NCI-H345 treated with DMSO at 0.1 percent for 48 hours (cell line): ENCODE data around the gene TMEM151A.
"Not testable (repeated sequence)": the region's sequence is repeated elsewhere in the genome, so short reads cannot be mapped to it uniquely, and the experiment has no call there.

Experiments
- DNase-seq: peaks from one replicate; lab custom pipeline; 2025; ENCODE audit not compliant: unreplicated experiment; lab: John Stamatoyannopoulos, UW

TMEM151A gene

DNA sequence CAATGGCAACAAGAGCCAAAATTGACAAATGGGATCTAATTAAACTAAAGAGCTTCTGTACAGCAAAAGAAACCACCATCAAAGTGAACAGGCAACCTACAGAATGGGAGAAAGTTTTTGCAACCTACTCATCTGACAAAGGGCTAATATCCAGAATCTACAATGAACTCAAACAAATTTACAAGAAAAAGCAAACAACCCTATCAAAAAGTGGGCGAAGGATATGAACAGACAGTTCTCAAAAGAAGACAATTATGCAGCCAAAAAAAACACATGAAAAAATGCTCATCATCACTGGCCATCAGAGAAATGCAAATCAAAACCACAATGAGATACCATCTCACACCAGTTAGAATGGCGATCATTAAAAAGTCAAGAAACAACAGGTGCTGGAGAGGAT is 28.6 kb downstream of the TMEM151A start:
- DNase-seq: not testable (repeated sequence)

DNA sequence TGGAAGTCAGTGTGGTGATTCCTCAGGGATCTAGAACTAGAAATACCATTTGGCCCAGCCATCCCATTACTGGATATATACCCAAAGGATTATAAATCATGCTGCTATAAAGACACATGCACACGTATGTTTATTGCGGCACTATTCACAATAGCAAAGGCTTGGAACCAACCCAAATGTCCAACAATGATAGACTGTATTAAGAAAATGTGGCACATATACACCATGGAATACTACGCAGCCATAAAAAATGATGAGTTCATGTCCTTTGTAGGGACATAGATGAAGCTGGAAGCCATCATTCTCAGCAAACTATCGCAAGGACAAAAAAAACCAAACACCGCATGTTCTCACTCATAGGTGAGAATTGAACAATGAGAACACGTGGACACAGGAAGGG is 29.1 kb downstream of the TMEM151A start:
- DNase-seq: not testable (repeated sequence)

DNA sequence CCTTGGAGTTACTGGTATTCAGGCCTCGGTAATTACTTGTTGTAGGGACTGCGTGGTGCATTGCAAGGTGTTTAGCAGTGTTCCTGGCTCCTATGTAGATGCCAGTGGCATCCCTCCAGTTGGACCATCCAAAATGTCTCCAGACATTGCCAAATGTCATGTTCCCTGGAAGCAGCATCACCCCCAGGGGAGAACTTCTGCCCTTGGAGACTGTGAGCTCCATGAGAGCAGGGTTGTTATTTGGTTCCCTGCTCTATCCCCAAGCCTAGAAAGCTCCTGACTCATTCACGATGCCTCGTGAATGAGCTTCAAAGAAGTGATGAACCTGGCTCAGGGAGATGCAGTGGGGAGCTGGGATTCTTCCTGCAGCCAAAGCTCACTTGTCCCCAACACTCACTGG is 29.9 kb downstream of the TMEM151A start:
- DNase-seq: no peak

DNA sequence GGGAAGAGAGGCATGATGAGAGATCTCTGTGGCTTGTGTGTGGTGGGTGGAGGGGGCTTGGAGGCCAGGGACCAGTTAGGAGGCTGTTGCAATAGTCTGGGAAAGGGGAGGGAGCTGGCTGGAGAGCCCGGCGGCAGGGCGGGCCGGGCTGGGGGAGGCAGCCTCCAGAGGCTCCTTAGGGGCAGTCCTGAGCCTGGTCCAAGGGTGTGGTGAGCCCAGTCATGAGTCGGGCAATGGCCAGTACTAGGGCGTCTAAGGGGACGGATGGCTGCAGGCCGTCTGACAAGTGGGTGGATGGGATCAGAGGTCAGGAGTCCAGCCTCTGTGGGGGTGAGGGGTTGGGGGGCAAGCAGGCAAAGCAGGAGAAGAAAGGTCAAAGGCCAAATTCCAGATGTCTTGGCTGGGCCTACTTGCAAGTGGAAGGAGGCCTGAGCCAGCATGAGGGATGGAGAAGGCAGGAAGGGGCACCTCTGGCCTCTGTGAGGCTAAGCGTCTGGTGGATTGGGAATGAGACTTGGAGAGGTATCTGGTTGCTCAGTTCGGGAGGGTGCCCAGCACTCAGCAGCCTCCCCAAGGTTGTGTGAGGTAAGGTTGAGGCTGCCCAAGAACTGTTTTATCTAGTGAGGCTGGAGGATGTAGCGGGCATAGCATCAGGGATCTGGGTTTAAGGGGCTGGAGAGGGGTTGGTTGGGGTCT is 31.2 kb downstream of the TMEM151A start:
- no peak for DNase-seq

DNA sequence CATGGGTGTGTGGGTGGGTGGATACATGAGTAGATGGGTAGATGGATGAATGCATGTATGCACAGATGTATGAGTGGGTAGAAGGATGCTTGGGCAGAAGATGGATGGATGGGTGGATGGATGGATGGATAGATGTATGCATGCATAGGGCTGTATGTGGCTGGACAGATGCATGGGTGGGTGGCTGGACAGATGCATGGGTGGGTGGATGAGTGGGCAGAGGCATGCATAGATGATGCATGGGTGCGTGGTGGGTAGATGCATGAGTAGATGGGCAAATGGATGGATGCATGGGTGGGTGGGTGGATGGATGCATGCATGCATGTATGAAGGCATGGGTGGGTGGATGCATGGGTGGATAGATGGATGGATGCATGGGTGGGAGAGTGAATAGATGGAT is 32.0 kb downstream of the TMEM151A start:
- no peak for DNase-seq

DNA sequence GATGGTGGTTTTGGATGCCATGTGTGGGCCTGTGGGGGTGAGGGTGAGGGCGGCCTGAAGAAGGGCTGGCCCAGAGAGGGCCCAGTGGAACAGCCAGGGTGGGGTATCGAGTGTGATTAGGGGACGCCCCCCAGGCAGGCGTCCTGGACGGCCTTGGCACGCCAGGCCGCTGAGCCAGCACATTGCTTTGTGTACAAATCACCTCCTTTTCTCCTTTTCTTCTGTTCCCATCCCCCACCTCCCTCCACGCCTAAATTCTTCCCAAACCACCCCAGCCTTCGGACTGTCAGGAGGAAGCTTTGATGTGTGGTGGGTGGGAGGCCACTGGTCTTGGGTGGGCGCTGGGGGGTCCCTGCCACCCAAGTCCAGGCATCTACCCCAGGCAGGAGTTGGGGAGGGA is 33.0 kb downstream of the TMEM151A start:
- DNase-seq: no peak

DNA sequence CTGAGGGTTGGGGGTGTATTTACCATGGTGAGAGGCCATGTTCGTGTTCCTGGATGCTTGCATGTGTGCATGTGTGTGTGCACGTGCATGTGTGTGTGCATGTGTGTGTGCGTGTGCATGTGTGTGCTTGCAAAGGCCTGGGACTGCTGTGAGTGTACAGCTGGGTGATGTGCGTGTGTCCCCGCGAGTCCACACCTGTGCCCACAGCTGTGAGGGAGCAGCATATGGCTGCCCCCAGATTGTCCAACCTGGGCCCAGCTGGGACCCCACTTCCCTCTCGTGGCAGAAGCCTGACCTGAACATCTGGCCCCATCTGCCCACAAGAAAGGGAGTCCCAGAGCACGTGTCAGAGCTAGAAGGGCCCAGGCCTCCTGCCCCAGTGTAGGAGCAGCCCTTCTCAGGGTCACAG is 33.6 kb downstream of the TMEM151A start:
- DNase-seq: no peak

DNA sequence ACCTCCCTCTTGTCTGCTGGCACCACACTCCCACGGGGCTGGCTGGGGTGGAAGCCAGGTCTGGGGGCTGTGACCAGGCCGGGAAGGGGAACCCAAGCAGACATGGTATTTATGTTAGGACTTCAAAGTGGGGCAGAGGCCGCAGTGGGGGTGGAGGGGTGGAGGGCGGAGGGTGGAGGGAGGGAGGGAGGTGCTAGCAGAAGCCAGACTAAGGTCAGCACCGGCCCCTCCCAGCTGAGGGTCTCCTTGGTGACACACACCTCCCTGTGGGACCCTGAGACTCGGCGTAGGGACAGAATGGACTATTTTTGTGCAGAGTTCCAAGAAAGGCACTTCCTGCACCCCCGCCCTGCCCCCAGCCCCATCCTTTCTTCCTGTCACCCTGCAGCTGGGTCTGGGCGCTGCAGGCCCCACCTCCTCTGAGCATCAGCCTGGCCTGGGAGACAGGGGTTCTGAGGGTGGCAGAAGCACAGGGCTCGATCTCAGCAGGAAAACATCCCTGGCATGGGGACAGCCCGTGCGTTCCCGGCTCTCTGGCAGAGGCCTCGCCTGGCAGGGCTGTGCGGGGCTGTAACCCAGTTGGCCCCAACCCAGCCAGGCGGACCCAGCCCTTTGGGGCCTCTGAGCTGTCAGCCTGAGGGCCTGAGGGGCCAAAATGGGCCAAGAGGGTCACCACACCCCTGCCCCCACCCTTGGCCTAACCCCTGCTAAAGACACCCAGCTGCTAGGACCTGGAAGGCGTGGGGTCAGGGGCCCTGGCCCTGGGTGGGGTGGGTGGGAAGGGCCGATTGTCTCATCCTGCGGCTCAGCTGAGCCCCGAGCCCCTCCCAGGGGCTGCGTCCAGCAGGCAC is 34.8 kb downstream of the TMEM151A start:
- DNase-seq: no peak

DNA sequence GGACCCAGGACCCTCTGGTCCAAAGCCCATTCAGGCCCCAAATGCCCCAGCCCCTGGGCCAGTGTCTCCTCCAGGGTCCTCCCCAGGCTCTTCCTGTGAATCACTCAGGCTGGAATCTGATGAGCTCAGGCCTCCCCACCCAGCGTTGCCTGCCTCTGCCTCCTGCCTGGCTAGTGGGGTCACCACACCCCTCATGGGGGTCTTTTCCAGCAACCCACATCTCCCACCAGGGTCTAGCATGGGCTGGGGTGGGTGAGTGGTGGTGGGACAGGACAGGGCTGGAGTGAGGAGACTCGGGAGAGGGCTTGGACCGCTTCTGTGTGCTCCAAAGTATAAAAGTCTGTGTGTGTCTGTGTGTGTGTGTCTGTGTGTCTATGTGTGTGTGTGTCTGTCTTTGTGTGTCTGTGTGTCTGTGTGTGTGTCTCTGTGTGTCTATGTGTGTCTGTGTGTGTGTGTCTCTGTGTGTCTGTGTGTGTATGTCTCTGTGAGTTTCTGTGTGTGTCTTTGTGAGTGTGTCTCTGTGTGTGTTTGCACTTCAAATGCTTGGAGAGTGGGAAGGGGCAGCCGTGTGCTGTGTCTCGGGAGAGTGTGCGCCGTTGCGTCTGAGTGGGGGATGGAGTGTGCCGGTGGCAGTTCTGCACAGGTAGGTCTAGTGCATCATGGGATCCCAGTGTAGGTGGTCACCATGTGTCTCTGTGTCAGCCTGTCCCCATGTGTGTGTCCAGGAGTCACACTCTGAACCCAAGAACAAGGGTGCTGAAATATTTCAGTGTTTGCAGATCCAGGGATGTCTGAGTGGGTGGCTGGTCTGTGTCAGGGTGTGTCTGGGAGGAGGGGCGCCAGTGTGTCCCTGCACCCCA is 35.7 kb downstream of the TMEM151A start:
- no peak for DNase-seq

DNA sequence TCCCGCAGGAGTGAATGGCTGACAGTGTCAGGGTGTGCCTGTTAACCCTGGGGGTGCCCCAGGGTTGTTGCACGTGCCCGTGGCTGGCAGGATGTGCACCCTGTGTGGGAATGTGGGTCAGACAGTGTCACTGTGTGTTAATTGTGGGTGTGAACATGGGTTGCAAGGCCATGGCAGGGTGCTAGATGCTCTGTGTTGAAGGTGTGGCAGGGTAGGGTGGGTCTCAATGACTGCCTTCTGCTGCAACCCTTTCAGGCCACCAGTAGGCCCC is 36.3 kb downstream of the TMEM151A start:
- no peak for DNase-seq

DNA sequence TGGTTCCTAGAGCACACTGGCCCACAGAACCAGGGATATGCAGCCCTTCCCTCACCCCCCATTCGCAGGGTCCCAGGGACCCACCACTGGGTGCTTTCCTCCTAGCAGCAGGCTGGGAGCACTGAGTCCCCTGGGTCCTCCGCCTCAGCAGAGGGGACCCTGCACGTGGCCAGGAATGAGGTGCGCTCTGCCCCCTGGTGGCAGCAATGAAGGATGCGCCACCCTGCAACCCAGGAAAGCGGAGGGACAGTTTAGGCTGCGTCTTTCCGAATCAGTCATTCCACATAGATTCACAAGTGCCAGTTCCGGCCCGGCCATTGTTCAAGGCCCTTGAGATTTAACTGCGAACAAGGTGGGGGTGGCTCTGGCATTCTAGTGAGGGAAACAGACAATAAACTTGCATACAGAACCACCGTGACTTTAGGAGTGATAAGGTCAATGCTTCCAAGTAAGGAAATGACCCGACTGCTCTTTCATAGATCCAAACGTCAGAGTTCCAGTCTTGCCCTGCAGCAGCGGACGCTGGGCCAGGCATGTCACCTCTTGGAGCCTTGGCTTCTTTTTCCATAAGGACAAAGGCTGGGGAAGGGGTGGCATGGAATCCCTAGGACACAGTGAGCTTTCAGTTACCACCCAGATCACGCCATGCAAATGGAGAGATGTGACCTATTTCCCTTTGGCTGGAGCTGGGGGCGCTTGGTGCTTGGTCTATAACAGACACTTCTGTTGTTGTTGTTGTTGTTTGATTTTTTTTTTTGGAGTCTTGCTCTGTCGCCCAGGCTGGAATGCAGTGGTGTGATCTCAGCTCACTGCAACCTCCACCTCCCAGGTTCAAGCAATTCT is 36.8 kb downstream of the TMEM151A start:
- peak; percentile 55 for DNase-seq

DNA sequence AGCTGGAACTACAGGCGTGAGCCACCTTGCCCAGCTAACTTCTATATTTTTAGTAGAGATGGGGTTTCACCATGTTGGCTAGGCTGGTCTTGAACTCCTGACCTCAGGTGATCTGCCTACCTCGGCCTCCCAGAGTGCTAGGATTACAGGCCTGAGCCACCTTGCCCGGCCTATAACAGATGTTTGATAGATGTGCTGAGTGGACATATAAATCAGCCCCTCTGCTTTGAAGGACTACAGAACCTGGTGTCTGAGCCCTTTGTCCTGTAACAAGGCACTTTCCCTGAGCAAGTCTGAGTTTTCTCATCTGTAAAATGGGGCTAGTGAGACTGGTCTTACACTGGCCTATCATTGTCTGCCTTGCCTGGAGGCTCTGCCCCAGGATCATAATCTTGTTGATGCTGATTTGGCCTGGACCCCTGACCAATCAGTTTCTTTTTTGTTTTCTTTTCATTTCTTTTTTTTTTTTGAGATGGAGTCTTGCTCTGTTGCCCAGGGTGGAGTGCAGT is 37.5 kb downstream of the TMEM151A start:
- no peak for DNase-seq

DNA sequence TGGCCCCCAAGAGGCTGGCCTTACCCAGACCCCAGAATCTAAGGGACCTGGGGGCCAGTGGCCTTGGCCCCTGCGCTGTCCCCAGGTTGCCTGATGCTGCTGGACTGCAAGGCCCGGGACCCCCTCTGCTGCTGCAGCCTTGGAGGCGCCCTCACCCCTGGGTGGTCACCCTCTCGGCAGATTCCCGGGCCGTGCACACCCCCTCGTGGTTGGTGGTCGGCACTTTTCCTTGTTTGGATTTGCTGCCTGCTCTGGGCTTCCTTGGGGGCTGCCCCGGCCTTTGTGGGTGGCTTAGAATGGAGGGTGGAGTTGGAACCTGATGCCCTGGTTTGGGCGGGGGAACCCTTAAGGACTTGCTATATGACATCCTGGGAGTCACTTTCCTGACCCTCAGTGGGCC is 39.2 kb downstream of the TMEM151A start:
- no peak for DNase-seq

DNA sequence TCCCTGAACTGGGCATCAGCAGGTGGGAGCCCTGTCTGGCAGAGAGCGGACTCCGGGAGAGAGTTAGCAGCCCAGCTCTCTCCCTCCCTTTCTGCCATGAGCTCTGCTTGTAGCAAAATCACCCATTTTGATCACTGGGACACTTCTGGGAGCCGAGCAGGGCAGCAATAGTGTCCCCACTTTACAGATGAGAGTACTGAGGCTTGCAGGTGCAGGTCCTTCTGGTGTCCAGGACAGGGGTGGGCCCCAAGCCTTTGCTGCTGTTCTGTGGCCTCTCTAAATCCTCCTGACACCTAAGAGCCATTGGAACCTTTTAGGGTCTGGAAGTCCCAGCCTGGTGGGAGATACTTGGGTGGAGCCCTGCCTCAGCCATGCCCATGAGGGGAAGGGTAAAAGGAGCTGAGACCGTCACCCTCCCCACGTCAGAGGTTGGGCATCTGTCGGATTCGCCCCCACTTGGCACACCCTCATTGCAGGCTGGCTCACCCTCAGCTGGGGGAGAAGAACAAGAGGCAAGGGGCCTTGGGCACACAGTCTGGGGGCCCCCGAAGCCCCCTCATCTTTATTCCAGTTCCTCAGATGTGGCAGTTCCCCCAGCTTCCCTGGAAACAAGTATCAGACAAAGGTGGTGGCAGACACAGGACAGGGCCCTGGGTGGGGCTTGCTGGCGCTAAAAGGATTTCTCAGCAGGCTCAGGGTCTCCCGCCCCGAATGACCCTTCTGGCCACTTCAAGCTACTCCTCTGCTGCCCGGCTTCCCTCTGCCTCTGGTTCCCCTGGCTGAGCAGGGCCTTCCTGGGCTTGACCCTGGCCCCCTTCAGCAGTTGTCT is 40.1 kb downstream of the TMEM151A start:
- no peak for DNase-seq

DNA sequence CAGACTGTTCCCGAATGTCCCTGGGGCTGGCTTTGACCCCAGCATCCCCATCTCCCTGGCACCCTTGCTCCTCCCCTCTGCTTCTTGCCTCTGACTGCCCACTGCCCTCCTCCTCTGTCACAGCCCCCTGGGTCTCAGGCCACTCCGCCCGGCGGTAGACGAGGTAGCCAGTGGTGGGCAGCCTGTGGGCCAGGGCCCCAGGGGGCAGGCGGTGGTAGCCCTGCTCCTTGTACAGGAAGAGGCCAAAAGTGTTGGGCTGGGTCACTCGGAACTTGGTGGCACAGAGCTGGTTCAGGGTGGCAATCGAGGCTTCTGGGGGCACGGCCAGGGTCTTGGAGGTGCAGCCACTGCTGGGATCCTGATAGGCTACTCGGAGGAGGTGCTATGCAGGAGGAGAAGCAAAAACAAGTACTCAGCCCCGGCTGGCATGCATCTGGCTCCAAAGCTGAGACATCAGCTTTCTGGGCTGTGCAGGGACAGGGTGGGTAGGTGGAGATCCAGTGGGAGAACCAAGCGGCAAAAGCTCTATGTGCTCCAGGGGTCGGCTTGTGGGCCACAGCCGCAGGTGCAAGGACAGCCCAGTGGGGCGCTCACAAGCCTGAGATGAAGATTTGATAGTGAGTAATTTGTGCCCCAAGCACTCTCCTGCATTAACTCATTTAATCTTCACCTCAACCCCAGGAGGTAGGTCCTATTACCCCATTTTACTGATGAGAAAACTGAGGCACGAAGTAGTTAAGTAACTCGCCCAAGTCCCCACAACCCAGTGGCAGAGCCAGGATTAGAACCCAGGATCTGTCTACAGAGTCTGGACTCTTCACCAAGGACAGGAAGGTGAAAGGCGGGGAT is 40.9 kb downstream of the TMEM151A start:
- DNase-seq: no peak

DNA sequence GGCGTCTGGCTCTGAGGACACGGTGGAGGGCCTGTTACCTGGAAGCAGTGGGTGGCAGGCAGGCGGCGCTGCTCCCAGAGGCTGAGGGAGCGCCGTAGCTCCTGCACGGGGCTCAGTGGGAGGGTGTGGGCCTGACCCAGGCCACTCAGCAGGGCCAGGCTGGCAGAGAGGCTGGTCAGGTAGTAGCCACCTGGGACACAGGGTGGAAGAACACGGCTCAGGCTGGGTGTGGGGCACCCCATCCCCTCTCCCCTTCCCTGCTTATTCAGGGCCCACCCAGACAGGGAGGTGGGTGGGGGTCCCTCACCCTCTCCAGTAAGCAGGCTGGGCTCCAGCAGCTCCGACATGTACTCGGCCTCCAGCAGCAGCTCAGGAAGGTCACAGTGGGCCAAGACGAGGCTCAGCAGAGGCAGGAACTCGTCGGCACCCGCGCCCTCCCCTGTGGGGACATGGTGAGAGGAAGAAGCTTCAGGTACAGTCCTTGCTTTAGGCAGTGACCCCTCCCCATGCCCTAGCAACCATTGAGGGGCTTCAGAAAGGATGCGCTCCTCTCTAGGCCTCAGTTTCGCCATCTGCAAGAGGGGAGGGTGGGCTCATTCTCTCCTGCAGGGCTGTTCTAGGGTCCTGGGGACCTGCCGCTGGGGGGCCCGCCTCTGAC is 41.7 kb downstream of the TMEM151A start:
- no peak for DNase-seq

DNA sequence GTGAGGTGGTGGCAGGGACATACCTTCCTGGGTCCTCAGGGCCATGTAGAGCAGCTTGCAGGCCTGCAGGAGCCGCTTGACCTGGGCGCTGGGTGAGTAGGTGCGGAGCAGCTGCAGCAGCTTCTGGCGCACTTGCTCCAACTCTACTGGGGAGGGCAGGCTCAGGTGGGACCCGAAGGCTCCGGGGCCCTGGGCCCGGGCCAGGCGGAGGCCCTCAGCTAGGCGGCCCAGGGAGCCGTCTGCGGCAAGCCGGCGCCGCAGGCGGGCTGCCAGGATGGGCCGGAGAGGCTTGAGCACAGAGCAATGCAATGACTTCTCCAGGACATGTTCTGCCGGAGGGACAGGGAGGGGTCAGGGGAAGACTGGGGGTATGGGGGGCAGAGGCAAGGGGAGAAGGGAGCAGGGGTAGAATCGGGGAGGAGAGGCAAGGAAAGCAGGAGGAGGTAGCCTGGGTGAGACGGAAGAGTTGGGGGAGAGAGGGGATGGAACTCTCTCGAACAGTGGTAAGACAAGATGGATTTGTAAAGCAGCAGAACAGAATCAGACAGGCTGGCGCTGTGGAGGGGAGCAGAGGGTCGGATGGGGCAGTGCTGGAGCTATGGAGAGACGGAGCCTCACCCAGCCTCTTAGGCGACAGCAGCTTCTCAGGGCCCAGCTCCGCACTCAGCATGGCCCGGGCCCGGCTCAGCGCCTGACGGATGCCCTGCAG is 42.4 kb downstream of the TMEM151A start:
- no peak for DNase-seq
